ENCODE results near the gene ADAMTS17. TPM values are rescaled to one million over a fixed set of nuclear protein-coding genes. Genes with fewer than 3 reads are reported as not detected.

The ADAMTS17 gene
- total RNA-seq, 2 experiments from 2014 or later, result 0.81 to 1.0 TPM

DNA sequence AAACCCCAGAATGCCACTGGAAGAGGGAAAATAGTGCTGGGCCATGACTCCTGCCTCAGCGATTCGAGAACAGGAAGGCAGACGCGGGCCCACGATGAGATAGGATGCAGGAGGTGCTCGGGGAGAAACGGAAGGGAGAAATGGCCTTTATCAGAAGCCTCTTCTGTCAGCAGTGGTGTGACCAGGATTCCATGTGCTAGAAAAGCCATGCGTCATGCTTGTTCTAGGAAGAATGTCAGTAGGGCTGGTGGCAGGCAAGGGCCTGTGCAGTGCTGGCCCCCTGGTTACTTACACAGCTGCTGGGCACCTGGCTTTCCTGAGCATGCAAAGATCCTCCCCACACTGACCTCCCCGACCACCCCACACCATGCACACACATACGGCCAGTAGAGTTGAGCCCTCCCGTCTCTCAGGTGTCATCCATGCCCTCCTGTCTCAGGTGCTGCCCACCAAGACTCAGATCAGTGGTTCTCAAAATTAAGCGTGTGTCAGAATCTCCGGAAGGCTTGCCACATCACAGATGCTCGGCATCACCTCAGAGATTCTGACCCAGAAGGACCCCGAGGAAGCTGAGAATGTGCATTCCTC lies 106.7 kb downstream of the ADAMTS17 start:
- H3K4me1 Mint-ChIP-seq (ENCODE audit: low read depth), result peaks cover 4% of the 10 kb centered on the region
- H3K4me3 Mint-ChIP-seq, result no peak overlapping the region
- H3K36me3 Mint-ChIP-seq (ENCODE audit: low read depth), result no peaks in the 10 kb centered on the region
- no peak for DNase-seq
- no peak overlapping the region for H3K27ac Mint-ChIP-seq
- intact Hi-C loops (cut with micrococcal nuclease), result no loop called here
- CTCF ChIA-PET, result no interaction called here
- H3K27me3 Mint-ChIP-seq (ENCODE audit: low read depth), result no peaks in the 10 kb centered on the region
- H3K9me3 Mint-ChIP-seq, result no peaks in the 10 kb centered on the region

GRCh38 chr15:100234158-100235029 lies 107.4 kb downstream of the ADAMTS17 start:
- Mint-ChIP-seq H3K36me3 (ENCODE audit: low read depth) (no peaks in the 10 kb centered on the region), H3K27ac (no peak overlapping the region), H3K9me3 (no peaks in the 10 kb centered on the region), H3K4me1 (ENCODE audit: low read depth) (peaks cover 12% of the 10 kb centered on the region), H3K4me3 (no peak overlapping the region), H3K27me3 (ENCODE audit: low read depth) (no peaks in the 10 kb centered on the region)
- CTCF ChIA-PET, result no interaction called here
- DNase-seq, result no peak
- intact Hi-C loops (cut with micrococcal nuclease), result no loop called here

DNA sequence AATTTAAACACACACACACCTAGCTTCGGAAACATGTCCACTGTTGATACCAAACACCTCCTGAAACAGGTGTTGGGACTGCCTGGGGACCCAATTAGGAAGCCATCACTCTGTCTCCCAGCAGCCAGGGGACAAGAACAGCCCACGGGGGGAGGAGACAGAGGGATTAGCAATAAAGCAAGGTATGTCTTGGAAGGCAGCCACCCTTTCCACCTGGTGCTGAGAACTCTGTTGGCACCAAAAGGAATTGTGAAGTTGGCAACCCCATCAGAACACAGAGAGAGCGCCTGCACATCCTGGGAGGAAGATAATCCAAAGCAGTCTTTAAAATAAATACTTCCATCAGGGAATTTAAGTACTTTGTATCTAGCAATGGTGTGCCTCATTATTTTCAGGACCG lies 111.0 kb downstream of the ADAMTS17 start:
- intact Hi-C loops (cut with micrococcal nuclease), result no loop called here
- Mint-ChIP-seq H3K27ac (no peak overlapping the region), H3K4me3 (no peak overlapping the region), H3K9me3 (no peaks in the 10 kb centered on the region), H3K27me3 (ENCODE audit: low read depth) (no peaks in the 10 kb centered on the region), H3K4me1 (ENCODE audit: low read depth) (peaks cover 14% of the 10 kb centered on the region), H3K36me3 (ENCODE audit: low read depth) (no peaks in the 10 kb centered on the region)
- CTCF ChIA-PET, result no interaction called here
- no peak for DNase-seq

DNA sequence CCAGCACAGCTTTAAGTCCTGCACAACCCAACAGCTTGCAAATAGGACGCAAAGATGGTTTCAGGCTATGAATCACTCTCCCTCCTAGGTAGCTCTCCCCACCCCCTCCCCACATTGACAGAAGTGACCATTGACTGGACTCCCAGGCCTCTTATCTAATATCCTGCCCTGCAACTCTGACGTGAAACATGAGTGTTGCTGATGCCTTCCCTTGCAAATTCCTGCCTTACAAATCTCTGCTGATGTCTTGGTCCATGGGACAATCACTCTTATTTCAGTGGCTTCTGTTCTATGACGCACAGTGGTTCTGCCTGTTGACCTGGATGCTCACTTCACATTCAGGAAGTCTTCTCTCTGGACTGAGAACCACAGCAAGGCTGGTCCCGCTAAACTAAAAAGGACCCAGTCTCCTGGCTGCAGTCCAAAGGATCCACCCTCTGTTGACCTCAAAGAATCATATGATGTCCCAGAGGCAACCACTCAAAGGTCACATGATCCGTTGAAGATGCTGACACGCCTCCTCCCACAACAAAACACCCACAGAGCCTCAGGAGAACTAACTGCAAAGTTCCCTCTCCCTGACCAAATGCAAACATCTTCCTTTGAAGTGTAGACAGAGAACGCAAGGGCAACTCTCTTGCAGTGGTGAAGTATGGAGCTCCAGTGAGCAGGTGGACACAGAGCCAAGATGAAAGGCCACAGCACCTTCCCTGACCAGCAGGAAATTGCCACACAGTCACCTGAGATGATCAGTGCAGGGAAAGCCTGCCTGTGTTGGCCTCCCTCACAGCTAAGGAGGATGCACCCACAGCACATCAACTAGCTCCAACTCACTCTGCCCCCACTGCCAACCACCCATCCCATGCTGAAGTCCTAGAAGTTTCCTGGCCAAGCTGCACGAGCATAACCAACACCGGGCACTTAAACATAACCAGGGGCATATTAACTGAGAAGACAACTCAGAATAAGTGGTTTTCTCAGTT lies 112.3 kb downstream of the ADAMTS17 start:
- Mint-ChIP-seq H3K36me3 (ENCODE audit: low read depth) (no peaks in the 10 kb centered on the region), H3K4me3 (no peak overlapping the region), H3K27me3 (ENCODE audit: low read depth) (no peaks in the 10 kb centered on the region), H3K27ac (no peak overlapping the region), H3K9me3 (no peaks in the 10 kb centered on the region), H3K4me1 (ENCODE audit: low read depth) (peaks cover 19% of the 10 kb centered on the region)
- intact Hi-C loops (cut with micrococcal nuclease), result no loop called here
- CTCF ChIA-PET, result no interaction called here
- no peak for DNase-seq

- Mint-ChIP-seq H3K27me3 (ENCODE audit: low read depth) (no peaks in the 10 kb centered on the region), H3K9me3 (no peaks in the 10 kb centered on the region), H3K4me3 (no peak overlapping the region), H3K36me3 (ENCODE audit: low read depth) (no peaks in the 10 kb centered on the region), H3K4me1 (ENCODE audit: low read depth) (peaks cover 19% of the 10 kb centered on the region), H3K27ac (no peak overlapping the region)
- intact Hi-C loops (cut with micrococcal nuclease), result no loop called here
- no peak for DNase-seq
- CTCF ChIA-PET, result no interaction called here
These were observed 114.0 kb downstream of the ADAMTS17 start for GRCh38 chr15:100227781-100228180.

DNA sequence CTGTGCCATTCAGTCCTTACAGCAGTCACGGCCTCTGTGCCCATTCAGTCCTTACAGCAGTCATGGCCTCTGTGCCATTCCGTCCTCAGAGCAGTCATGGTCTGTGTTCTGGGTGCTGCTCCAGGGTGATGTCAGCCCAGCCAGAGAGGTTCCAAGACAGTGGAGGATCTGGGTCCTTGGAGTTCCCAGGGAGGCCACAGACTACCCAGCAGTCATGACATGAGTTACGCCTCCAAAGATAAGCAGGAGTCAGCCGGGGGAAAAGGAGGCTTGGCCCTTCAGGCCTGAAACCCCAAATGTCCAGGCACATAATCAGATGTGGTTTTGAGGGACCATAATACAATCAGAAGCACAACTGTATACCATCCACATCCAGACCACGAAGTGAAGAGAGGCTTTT lies 115.7 kb downstream of the ADAMTS17 start:
- CTCF ChIA-PET, result no interaction called here

DNA sequence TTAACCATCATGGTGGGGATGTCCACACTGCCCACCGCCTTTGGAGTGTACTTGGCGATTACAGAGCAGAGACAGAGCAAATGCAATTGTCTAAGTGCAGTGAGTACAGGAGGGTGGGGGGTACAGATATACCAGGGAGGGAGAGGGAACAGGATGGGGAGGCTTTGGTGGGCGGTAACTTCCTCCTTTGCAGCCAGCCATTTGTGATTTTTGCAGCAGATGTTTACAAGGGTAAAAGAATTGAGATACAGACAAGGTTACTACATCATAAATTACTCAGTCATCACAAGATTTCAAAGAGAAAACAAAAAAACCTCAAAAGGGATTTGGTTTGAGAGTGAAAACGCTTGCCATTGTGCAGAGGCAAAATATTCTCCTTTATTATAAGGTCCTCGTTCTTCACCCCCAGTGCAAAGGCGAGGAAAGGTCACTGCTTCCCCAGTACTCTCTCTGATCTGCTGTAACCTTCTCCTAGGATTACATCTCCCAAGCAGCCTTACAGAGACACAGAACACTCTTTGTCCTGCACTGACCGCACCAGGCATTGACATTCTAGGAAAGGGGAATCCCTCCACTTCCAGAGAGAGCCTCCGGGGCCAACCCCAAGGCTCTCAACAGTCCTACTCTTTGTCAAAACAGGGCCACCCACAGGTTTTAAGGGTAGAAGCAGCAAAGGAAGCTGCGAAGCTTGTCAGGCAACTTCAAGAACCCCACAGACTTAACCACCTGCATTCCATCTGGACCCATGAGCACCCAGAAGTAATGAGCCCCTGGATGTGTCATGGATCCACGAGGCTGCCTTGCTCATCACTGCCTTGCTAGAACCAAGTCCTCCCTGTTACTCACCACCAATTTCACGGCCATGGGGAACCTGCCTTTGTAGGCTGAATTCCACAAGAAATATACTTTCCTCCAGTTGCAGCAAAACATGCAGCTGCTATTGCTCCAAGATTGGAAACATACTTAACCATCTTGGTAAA lies 117.3 kb downstream of the ADAMTS17 start:
- no peak for DNase-seq
- no peak overlapping the region for H3K27ac Mint-ChIP-seq

More for the DNA sequence above, 115.7 kb downstream of the ADAMTS17 start:
- no peaks in the 10 kb centered on the region for H3K9me3 Mint-ChIP-seq
- DNase-seq, result no peak
- H3K27ac Mint-ChIP-seq, result no peak overlapping the region
- H3K4me3 Mint-ChIP-seq, result no peak overlapping the region
- H3K27me3 Mint-ChIP-seq (ENCODE audit: low read depth), result no peaks in the 10 kb centered on the region
- peaks cover 19% of the 10 kb centered on the region for H3K4me1 Mint-ChIP-seq (ENCODE audit: low read depth)
- intact Hi-C loops (cut with micrococcal nuclease), result no loop called here
- no peaks in the 10 kb centered on the region for H3K36me3 Mint-ChIP-seq (ENCODE audit: low read depth)

DNA sequence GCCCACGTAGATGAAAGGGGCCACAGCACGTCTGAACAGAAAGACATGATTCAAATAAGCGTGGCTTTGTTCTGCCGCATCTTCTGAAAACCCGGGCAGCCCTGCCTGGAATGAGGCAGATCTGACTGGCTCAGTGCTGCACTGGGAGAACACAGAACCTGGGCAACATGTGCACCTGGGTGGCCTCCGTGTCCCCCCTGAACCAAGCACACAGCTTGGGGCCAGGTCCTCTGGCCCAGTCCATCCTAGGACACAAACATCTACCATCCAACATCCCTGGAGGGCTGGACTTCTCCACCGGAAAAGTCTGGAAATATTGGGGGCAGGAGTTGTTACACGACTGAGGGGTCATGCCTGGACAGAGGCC lies 119.4 kb downstream of the ADAMTS17 start:
- intact Hi-C loops (cut with micrococcal nuclease), result no loop called here
- H3K4me1 Mint-ChIP-seq (ENCODE audit: low read depth), result peaks cover 5% of the 10 kb centered on the region
- no peaks in the 10 kb centered on the region for H3K27me3 Mint-ChIP-seq (ENCODE audit: low read depth)
- no peak overlapping the region for H3K4me3 Mint-ChIP-seq
- DNase-seq, result no peak
- H3K27ac Mint-ChIP-seq, result no peak overlapping the region
- no peaks in the 10 kb centered on the region for H3K36me3 Mint-ChIP-seq (ENCODE audit: low read depth)
- CTCF ChIA-PET, result no interaction called here
- no peaks in the 10 kb centered on the region for H3K9me3 Mint-ChIP-seq

More for the DNA sequence above, 117.3 kb downstream of the ADAMTS17 start:
- intact Hi-C loops (cut with micrococcal nuclease), result no loop called here
- no peaks in the 10 kb centered on the region for H3K9me3 Mint-ChIP-seq
- H3K4me3 Mint-ChIP-seq, result no peak overlapping the region
- H3K4me1 Mint-ChIP-seq (ENCODE audit: low read depth), result peaks cover 8% of the 10 kb centered on the region
- no peaks in the 10 kb centered on the region for H3K36me3 Mint-ChIP-seq (ENCODE audit: low read depth)
- CTCF ChIA-PET, result no interaction called here
- no peaks in the 10 kb centered on the region for H3K27me3 Mint-ChIP-seq (ENCODE audit: low read depth)

DNA sequence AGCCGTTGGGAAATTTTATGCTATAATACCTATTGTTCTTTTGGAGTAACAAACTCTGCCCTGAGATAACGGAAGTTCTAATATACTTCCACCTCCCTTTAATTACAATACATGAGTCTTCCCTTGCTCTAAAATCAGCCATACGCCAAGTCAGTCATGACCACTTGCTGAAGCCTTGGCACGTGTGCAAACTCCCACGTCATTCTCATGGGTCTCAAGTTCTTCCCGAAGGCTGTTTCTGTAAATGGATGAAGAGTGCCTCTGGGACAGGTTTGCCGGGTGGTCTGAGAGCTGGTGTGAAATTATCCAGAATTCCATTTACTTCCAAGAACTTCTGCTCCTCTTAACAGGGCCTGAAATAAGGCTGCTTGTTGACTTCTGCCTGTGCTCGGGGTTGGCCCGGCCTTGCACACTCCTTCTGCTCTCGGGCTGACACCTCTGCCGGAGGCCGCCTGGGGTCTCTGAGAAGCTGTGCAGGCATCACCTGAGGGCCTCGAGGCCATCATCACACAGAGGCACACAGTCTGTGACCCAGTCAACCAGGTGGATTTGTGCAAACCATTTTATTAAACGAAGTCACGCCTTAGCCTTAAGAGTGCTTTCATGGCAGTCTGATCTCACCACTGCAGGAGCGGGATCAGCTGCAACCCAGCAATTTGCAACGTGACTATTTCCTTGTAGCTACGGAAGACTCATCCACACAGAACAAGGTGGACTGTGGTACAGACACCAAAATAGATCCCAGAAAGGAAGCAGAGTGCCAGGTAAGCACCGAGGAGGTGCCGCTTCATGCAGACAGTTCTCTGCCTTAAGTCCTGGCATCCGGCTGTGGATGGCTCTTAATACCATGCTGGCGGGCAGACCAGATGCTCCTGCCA lies 120.1 kb downstream of the ADAMTS17 start:
- Mint-ChIP-seq H3K27me3 (ENCODE audit: low read depth) (no peaks in the 10 kb centered on the region), H3K36me3 (ENCODE audit: low read depth) (no peaks in the 10 kb centered on the region), H3K4me3 (no peak overlapping the region), H3K9me3 (no peaks in the 10 kb centered on the region), H3K27ac (no peak overlapping the region), H3K4me1 (ENCODE audit: low read depth) (peaks cover 5% of the 10 kb centered on the region)
- CTCF ChIA-PET, result interaction anchor here (0.5 kb wide), 1 partner anchor 11 kb away, joined by 6 read pairs; no protein-coding TSS in a partner anchor
- DNase-seq, result no peak
- intact Hi-C loops (cut with micrococcal nuclease), result no loop called here

DNA sequence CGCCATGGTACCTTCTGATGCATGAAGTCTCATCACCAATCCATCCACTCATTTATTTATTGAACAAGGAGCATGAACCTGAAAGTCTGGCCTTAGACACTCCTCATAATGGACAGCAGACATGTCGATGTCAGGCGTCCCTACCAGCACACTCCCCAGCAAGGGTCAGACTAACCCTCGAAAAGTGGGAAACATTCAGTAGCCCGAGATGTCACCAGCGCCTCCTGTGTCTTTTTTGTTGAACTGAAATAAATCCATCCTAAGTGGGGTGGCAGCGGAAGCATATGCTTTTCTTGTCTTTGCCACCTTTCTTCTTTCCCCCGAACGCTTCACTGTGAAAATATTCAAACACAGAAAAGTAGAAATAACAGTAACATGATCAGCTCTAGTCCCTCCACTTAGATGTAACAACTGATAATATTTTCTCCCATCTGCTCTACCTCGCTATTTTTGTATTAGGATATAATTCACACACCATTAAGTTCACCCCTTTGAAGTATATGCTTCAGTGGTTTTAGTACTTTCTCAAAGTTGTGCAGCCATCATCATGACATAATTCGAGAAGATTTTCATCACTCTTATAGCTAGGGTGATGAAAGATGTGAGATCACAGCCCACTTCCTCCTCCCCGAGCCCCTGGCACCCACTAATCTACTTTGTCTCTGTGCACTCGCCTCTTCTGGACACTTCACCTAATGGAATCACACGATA lies 121.6 kb downstream of the ADAMTS17 start:
- intact Hi-C loops (cut with micrococcal nuclease), result no loop called here
- peaks cover 5% of the 10 kb centered on the region for H3K4me1 Mint-ChIP-seq (ENCODE audit: low read depth)
- CTCF ChIA-PET, result interaction anchor here (0.7 kb wide), 1 partner anchor 21 kb away, joined by 3 read pairs; no protein-coding TSS in a partner anchor
- H3K36me3 Mint-ChIP-seq (ENCODE audit: low read depth), result no peaks in the 10 kb centered on the region
- no peak overlapping the region for H3K4me3 Mint-ChIP-seq
- H3K27me3 Mint-ChIP-seq (ENCODE audit: low read depth), result no peaks in the 10 kb centered on the region
- H3K27ac Mint-ChIP-seq, result no peak overlapping the region
- no peak for DNase-seq
- H3K9me3 Mint-ChIP-seq, result no peaks in the 10 kb centered on the region

All from activated naive CD4-positive, alpha-beta T cell treated with anti-CD3 and anti-CD28 coated beads for 36 hours (primary cell).